Measurements from ENCODE around the gene ACTA1.
A peak's percentile ranks its signal among the peaks of the same experiment; 100 is the strongest.
"Not testable (repeated sequence)": the region's sequence is repeated elsewhere in the genome, so short reads cannot be mapped to it uniquely, and the experiment has no call there.

ACTA1 gene

GRCh38 chr1:229407206-229408026 is 26.5 kb downstream of the ACTA1 start:
- Histone ChIP-seq H3K27ac (ENCODE audit: low read length) (no peak overlapping the region), H3K9ac (ENCODE audit: low read length) (no peak overlapping the region), H3K4me3 (ENCODE audit: low read length) (peak overlapping the region; percentile 69), H3K9me3 (ENCODE audit: control insufficient read depth, low read depth, low read length) (no peaks in the 10 kb centered on the region), H3K27me3 (ENCODE audit: control insufficient read depth, insufficient read depth, low read length) (peaks cover 64% of the 10 kb centered on the region), H3K4me1 (ENCODE audit: control insufficient read depth, low read depth, low read length) (peaks cover 29% of the 10 kb centered on the region), H3K36me3 (ENCODE audit: control insufficient read depth, low read depth, low read length) (no peaks in the 10 kb centered on the region)

- Histone ChIP-seq H3K27me3 (ENCODE audit: control insufficient read depth, insufficient read depth, low read length) (peaks cover 60% of the 10 kb centered on the region), H3K36me3 (ENCODE audit: control insufficient read depth, low read depth, low read length) (no peaks in the 10 kb centered on the region), H3K4me3 (ENCODE audit: low read length) (peak overlapping the region; percentile 69), H3K9me3 (ENCODE audit: control insufficient read depth, low read depth, low read length) (no peaks in the 10 kb centered on the region), H3K4me1 (ENCODE audit: control insufficient read depth, low read depth, low read length) (peaks cover 28% of the 10 kb centered on the region), H3K9ac (ENCODE audit: low read length) (no peak overlapping the region), H3K27ac (ENCODE audit: low read length) (no peak overlapping the region)
Measured at GRCh38 chr1:229406798-229407197, 27.1 kb downstream of the ACTA1 start.

GRCh38 chr1:229403573-229403972 is 30.3 kb downstream of the ACTA1 start:
- Histone ChIP-seq H3K4me3 (ENCODE audit: low read length) (no peak overlapping the region), H3K27me3 (ENCODE audit: control insufficient read depth, insufficient read depth, low read length) (peaks cover 32% of the 10 kb centered on the region), H3K9me3 (ENCODE audit: control insufficient read depth, low read depth, low read length) (no peaks in the 10 kb centered on the region), H3K4me1 (ENCODE audit: control insufficient read depth, low read depth, low read length) (peaks cover 4% of the 10 kb centered on the region), H3K9ac (ENCODE audit: low read length) (no peak overlapping the region), H3K36me3 (ENCODE audit: control insufficient read depth, low read depth, low read length) (no peaks in the 10 kb centered on the region), H3K27ac (ENCODE audit: low read length) (no peak overlapping the region)

GRCh38 chr1:229402993-229403392 is 30.9 kb downstream of the ACTA1 start:
- H3K4me1 ChIP-seq (ENCODE audit: control insufficient read depth, low read depth, low read length), result peaks cover 4% of the 10 kb centered on the region
- no peaks in the 10 kb centered on the region for H3K36me3 ChIP-seq (ENCODE audit: control insufficient read depth, low read depth, low read length)
- H3K9me3 ChIP-seq (ENCODE audit: control insufficient read depth, low read depth, low read length), result no peaks in the 10 kb centered on the region
- H3K4me3 ChIP-seq (ENCODE audit: low read length), result no peak overlapping the region
- H3K27ac ChIP-seq (ENCODE audit: low read length), result no peak overlapping the region
- H3K27me3 ChIP-seq (ENCODE audit: control insufficient read depth, insufficient read depth, low read length), result peaks cover 26% of the 10 kb centered on the region
- H3K9ac ChIP-seq (ENCODE audit: low read length), result no peak overlapping the region

GRCh38 chr1:229402329-229402728 is 31.6 kb downstream of the ACTA1 start:
- H3K4me3 ChIP-seq (ENCODE audit: low read length); H3K36me3 ChIP-seq (ENCODE audit: control insufficient read depth, low read depth, low read length); H3K4me1 ChIP-seq (ENCODE audit: control insufficient read depth, low read depth, low read length); H3K27ac ChIP-seq (ENCODE audit: low read length); H3K9ac ChIP-seq (ENCODE audit: low read length); H3K9me3 ChIP-seq (ENCODE audit: control insufficient read depth, low read depth, low read length): not testable (repeated sequence)
- peaks cover 22% of the 10 kb centered on the region for H3K27me3 ChIP-seq (ENCODE audit: control insufficient read depth, insufficient read depth, low read length)

GRCh38 chr1:229397762-229398161 is 36.1 kb downstream of the ACTA1 start:
- H3K27me3 ChIP-seq (ENCODE audit: control insufficient read depth, insufficient read depth, low read length), result peaks cover 3% of the 10 kb centered on the region
- H3K4me1 ChIP-seq (ENCODE audit: control insufficient read depth, low read depth, low read length), result no peaks in the 10 kb centered on the region
- no peak overlapping the region for H3K4me3 ChIP-seq (ENCODE audit: low read length)
- H3K36me3 ChIP-seq (ENCODE audit: control insufficient read depth, low read depth, low read length), result no peaks in the 10 kb centered on the region
- H3K9me3 ChIP-seq (ENCODE audit: control insufficient read depth, low read depth, low read length), result no peaks in the 10 kb centered on the region
- no peak overlapping the region for H3K9ac ChIP-seq (ENCODE audit: low read length)
- no peak overlapping the region for H3K27ac ChIP-seq (ENCODE audit: low read length)

- Histone ChIP-seq H3K9me3 (ENCODE audit: control insufficient read depth, low read depth, low read length) (no peaks in the 10 kb centered on the region), H3K4me3 (ENCODE audit: low read length) (no peak overlapping the region), H3K27ac (ENCODE audit: low read length) (no peak overlapping the region), H3K4me1 (ENCODE audit: control insufficient read depth, low read depth, low read length) (no peaks in the 10 kb centered on the region), H3K27me3 (ENCODE audit: control insufficient read depth, insufficient read depth, low read length) (peaks cover 3% of the 10 kb centered on the region), H3K9ac (ENCODE audit: low read length) (no peak overlapping the region), H3K36me3 (ENCODE audit: control insufficient read depth, low read depth, low read length) (no peaks in the 10 kb centered on the region)
Measured at GRCh38 chr1:229396585-229397206, 37.2 kb downstream of the ACTA1 start.

- not testable (repeated sequence) for H3K9me3 ChIP-seq (ENCODE audit: control insufficient read depth, low read depth, low read length); H3K27me3 ChIP-seq (ENCODE audit: control insufficient read depth, insufficient read depth, low read length); H3K9ac ChIP-seq (ENCODE audit: low read length); H3K4me3 ChIP-seq (ENCODE audit: low read length); H3K36me3 ChIP-seq (ENCODE audit: control insufficient read depth, low read depth, low read length); H3K27ac ChIP-seq (ENCODE audit: low read length); H3K4me1 ChIP-seq (ENCODE audit: control insufficient read depth, low read depth, low read length)
Measured at GRCh38 chr1:229394517-229394916, 39.4 kb downstream of the ACTA1 start.

- Histone ChIP-seq H3K9ac (ENCODE audit: low read length) (no peak overlapping the region), H3K4me3 (ENCODE audit: low read length) (no peak overlapping the region), H3K27me3 (ENCODE audit: control insufficient read depth, insufficient read depth, low read length) (peaks cover 3% of the 10 kb centered on the region), H3K36me3 (ENCODE audit: control insufficient read depth, low read depth, low read length) (no peaks in the 10 kb centered on the region), H3K27ac (ENCODE audit: low read length) (no peak overlapping the region), H3K9me3 (ENCODE audit: control insufficient read depth, low read depth, low read length) (no peaks in the 10 kb centered on the region), H3K4me1 (ENCODE audit: control insufficient read depth, low read depth, low read length) (no peaks in the 10 kb centered on the region)
Measured at GRCh38 chr1:229392936-229393335, 41.0 kb downstream of the ACTA1 start.

GRCh38 chr1:229390130-229390529 is 43.8 kb downstream of the ACTA1 start:
- no peak overlapping the region for H3K4me3 ChIP-seq (ENCODE audit: low read length)
- H3K27me3 ChIP-seq (ENCODE audit: control insufficient read depth, insufficient read depth, low read length), result no peaks in the 10 kb centered on the region
- no peak overlapping the region for H3K27ac ChIP-seq (ENCODE audit: low read length)
- H3K9ac ChIP-seq (ENCODE audit: low read length), result no peak overlapping the region
- no peaks in the 10 kb centered on the region for H3K36me3 ChIP-seq (ENCODE audit: control insufficient read depth, low read depth, low read length)
- no peaks in the 10 kb centered on the region for H3K4me1 ChIP-seq (ENCODE audit: control insufficient read depth, low read depth, low read length)
- no peaks in the 10 kb centered on the region for H3K9me3 ChIP-seq (ENCODE audit: control insufficient read depth, low read depth, low read length)

GRCh38 chr1:229388897-229389580 is 44.9 kb downstream of the ACTA1 start:
- no peak overlapping the region for H3K9ac ChIP-seq (ENCODE audit: low read length)
- no peaks in the 10 kb centered on the region for H3K36me3 ChIP-seq (ENCODE audit: control insufficient read depth, low read depth, low read length)
- no peaks in the 10 kb centered on the region for H3K27me3 ChIP-seq (ENCODE audit: control insufficient read depth, insufficient read depth, low read length)
- no peak overlapping the region for H3K27ac ChIP-seq (ENCODE audit: low read length)
- no peaks in the 10 kb centered on the region for H3K4me1 ChIP-seq (ENCODE audit: control insufficient read depth, low read depth, low read length)
- H3K4me3 ChIP-seq (ENCODE audit: low read length), result no peak overlapping the region
- no peaks in the 10 kb centered on the region for H3K9me3 ChIP-seq (ENCODE audit: control insufficient read depth, low read depth, low read length)

All from iPS-18a (cell line).